ENCODE data around the gene TOR1AIP1.
"Not testable (repeated sequence)": the region's sequence is repeated elsewhere in the genome, so short reads cannot be mapped to it uniquely, and the experiment has no call there.

TOR1AIP1 gene

GRCh38 chr1:179882253-179883039, at the start of gene TOR1AIP1:
TOR1AIP1 (plus strand) TSS chr1:179882285; CDS start chr1:179882503, 218 bp downstream.
- peak; percentile 90 for DNase-seq

DNA sequence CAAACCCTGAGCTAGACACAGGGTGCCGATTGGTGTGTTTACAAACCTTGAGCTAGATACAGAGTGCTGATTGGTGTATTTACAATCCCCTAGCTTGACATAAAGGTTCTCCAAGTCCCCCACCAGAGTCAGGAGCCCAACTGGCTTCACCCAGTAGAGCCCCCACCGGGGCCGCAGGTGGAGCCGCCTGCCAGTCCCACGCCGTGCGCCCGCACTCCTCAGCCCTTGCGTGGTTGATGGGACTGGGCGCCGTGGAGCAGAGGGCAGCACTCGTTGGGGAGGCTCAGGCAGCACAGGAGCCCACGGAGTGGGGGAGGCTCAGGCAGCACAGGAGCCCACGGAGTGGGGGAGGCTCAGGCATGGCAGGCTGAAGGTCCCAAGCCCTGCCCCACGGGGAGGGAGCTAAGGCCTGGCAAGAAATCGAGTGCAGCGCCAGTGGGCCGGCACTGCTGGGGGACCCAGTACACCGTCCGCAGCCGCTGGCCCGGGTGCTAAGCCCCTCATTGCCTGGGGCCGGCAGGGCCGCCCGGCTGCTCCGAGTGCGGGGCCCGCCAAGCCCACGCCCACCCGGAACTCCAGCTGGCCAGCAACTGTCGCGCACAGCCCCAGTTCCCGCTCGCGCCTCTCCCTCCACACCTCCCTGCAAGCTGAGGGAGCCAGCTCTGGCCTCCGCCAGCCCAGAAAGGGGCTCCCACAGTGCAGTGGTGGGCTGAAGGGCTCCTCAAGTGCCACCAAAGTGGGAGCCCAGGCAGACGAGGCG, 45.2 kb upstream of the TOR1AIP1 start:
- DNase-seq: not testable (repeated sequence)

- no peak for DNase-seq
Observed at GRCh38 chr1:179840107-179840506, 42.0 kb upstream of the TOR1AIP1 start.

GRCh38 chr1:179848233-179848632, 33.9 kb upstream of the TOR1AIP1 start:
- no peak for DNase-seq

GRCh38 chr1:179853102-179853501, 29.0 kb upstream of the TOR1AIP1 start:
- no peak for DNase-seq

GRCh38 chr1:179855831-179856230, 26.3 kb upstream of the TOR1AIP1 start:
- not testable (repeated sequence) for DNase-seq

- no peak for DNase-seq
Observed at GRCh38 chr1:179856296-179856695, 25.8 kb upstream of the TOR1AIP1 start.

DNA sequence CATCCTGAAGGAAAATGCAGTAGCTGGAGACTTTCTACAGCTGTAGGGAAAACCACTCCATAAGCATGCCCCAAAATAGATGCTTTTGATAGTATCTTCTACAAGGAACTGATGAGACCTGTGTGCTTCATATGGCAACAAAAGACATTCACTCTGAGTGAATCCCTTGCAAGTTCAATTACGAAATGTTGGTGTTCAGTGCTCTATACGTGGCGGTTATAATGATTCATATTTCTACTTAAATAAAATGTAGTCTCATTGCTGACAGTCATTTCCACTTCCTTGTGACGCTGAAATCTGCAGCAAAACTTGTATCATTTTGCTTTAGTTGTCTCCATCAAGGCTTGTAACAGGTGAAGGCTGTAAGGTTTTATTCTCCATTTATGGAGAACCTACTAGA, 25.1 kb upstream of the TOR1AIP1 start:
- no peak for DNase-seq

DNA sequence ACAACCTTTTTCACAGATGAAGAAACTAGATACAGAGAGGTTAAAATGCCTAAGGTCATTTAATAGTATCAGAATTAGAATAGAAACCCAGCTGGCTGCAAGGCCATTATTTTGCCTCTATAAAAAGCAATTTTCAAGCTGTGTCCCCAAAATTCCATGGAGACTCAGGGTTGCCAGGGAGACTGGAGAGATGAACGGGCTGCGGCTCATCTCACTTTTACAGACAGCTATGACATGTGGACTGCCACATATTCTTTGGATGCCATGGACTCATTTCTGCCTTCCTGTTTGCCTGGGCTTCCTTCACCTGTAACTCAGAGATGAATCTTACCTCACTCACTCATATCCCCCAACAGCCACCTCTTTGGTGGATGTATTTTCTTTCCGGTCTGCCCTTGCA, 21.4 kb upstream of the TOR1AIP1 start:
- no peak for DNase-seq

DNA sequence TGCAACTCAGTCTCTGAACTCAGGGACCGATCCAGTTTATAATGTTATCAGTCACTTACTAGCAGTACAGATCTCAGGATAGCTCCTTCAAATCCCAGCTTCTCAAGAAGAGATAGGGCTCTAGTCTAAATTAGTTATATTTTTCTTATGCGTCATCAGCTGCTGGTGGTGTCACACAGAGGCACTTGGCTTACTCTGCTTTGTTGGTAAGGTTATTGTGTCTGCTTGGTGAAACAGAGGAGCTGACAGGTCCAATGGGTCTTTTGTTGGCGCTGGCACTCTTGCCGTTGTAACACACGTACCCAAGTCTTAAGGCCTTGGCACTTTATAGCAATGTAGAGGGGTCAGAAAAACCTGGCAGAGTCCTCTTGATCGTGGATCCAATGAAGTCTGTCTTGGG, 16.7 kb upstream of the TOR1AIP1 start:
- no peak for DNase-seq

- DNase-seq: no peak
Observed at GRCh38 chr1:179866616-179867015, 15.5 kb upstream of the TOR1AIP1 start.

- no peak for DNase-seq
Observed at GRCh38 chr1:179867493-179868330, 14.4 kb upstream of the TOR1AIP1 start.

GRCh38 chr1:179870870-179871269, 11.2 kb upstream of the TOR1AIP1 start:
- no peak for DNase-seq

DNA sequence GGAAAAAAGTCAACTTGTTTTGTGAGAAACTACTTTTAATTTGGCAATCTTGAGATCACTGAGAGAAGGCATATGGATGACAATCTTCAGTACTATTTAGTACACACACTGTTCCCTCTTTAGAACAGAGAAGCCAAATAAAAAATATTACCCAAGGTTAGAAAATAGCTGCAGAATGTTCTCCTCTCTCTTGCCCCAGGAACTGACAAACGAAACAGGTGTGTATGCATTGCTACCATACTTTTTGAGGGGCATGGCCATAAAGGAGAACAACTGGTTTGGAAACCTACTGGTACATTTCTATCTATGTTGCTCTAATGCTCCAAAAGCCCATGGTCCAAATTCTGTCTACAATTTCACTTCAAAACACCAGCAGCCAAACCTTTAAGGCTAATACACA, 10.1 kb upstream of the TOR1AIP1 start:
- no peak for DNase-seq

- DNase-seq: no peak
Observed at GRCh38 chr1:179872558-179872957, 9.5 kb upstream of the TOR1AIP1 start.

GRCh38 chr1:179873438-179873851, 8.6 kb upstream of the TOR1AIP1 start:
- no peak for DNase-seq

- no peak for DNase-seq
Observed at GRCh38 chr1:179875596-179876299, 6.3 kb upstream of the TOR1AIP1 start.

DNA sequence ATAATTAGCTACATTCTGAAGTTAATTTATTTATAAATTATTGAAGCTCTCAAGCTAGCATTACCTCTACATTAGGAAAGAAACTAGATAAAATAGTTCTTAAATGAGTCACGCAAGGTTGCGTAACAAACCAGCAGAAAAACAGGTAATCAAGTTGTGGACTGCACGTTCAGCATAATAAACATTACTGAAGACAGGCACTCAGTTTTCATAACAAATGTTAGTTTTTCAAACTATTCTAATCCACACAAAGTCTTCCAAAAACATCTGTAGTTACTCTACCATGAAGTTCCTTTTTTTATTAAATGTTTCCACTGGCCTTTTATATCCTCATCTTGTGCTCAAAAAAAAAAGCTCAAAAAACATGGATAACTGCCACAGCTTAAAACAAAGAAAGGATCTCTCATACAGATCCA, 5.8 kb upstream of the TOR1AIP1 start:
- no peak for DNase-seq

DNA sequence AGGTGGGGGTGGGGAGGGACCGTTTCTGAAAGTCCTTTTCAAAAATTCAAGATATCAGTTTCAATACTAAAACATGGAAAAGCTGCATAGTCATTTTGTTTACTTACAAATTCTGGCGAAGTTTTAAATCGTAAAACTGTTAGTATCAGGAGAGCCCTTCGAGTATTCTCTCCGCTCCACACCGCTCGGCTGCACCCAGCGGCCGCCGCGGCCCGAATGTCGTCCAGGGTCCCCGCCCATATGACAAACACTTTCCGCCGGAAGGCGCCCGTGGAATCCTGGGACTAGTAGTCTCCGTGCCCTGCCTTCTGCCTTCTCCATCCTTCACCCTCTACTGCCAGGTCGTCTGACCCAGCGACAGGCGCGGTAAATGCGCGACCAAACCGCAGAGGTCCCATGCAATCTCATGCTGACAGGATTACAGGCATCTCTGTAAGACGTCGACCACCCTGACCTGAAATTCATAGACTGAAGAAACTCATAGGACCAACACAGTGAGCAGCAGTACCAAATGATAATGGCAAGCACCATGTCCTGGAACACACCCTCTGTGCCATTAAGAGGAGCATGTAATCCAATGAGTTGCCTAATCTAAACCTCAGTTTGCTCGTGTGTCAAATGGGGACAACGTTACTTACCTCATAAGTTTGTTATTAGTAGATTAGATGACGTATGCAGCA, 4.4 kb upstream of the TOR1AIP1 start, which contains the start of gene TOR1AIP2:
TSS of gene TOR1AIP2 (minus strand) at position 218 of the 680 bp plus-strand sequence. CDS start 25,138 bp downstream, outside the sequence.
- peak; percentile 16 for DNase-seq

DNA sequence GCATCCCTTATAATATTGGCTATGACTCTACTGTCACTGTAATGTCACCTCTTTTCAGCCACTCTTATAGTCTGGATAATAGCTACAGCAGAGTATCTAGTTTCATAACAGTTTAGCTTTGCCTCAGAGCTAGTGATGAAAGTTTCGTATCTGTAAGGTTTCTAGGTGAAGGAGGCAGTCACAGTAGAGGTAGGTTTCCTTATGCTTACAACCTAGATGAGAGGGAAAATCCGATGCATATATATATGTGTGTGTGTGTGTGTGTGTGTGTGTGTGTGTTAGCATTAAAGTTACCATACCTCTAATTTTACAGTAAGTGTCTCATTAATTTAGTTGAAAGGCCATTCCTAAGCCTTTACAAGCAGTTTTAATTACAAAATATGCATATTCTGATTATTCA, 2.3 kb upstream of the TOR1AIP1 start:
- DNase-seq: no peak

- no peak for DNase-seq
Observed at GRCh38 chr1:179881642-179882252, 338 bp upstream of the TOR1AIP1 start.
